DOHH2 (cell line): ENCODE measurements around the gene ILDR2.

Experiments used
- H3F3A ChIP-seq: fragments of 200-600 bp; sonication (generic), shearing (Covaris generic); 2 replicates; pipeline ENCODE4 v1.6.0; 2016; ENCODE audit warnings: antibody characterized with exemption, mild to moderate bottlenecking; ENCODE audit not compliant: control insufficient read depth, insufficient read depth
- H3K27ac ChIP-seq: fragments of 200-600 bp; sonication (generic); 2 replicates; pipeline ENCODE4 v1.5.1; 2014; ENCODE audit warnings: low read depth, mild to moderate bottlenecking, low read length, moderate library complexity
- H3K27me3 ChIP-seq: fragments of 200-600 bp; sonication (generic); 2 replicates; pipeline ENCODE4 v1.6.1; 2014; ENCODE audit warnings: mild to moderate bottlenecking, low read length, mixed read lengths; ENCODE audit not compliant: control insufficient read depth
- H3K36me3 ChIP-seq: fragments of 200-600 bp; sonication (generic); 2 replicates; pipeline ENCODE4 v1.6.1; 2014; ENCODE audit warnings: mild to moderate bottlenecking, low read length, moderate library complexity, mixed read lengths; ENCODE audit not compliant: control insufficient read depth
- H3K4me1 ChIP-seq: fragments of 200-600 bp; sonication (generic); 2 replicates; pipeline ENCODE4 v1.6.1; 2014; ENCODE audit warnings: mild to moderate bottlenecking, low read length, mixed read lengths; ENCODE audit not compliant: control insufficient read depth
- H3K4me2 ChIP-seq: fragments of 200-600 bp; sonication (generic); 2 replicates; pipeline ENCODE4 v1.6.0; 2014; ENCODE audit warnings: mild to moderate bottlenecking, low read length, moderate library complexity
- H3K4me3 ChIP-seq: fragments of 200-600 bp; sonication (generic); 2 replicates; pipeline ENCODE4 v1.5.1; 2014; ENCODE audit warnings: mild to moderate bottlenecking, low read length, mixed read lengths
- H3K79me2 ChIP-seq: fragments of 200-600 bp; sonication (generic); 2 replicates; pipeline ENCODE4 v1.6.1; 2014; ENCODE audit warnings: mild to moderate bottlenecking, low read length, mixed read lengths; ENCODE audit not compliant: control insufficient read depth
- H3K9me2 ChIP-seq: fragments of 200-600 bp; sonication (generic); replicated peaks from 2 replicates; pipeline ENCODE4 v1.6.1; 2014; ENCODE audit warnings: mild to moderate bottlenecking, low read length, mixed read lengths; ENCODE audit not compliant: control insufficient read depth
- H3K9me3 ChIP-seq: fragments of 200-600 bp; sonication (generic); 2 replicates; pipeline ENCODE4 v1.6.1; 2014; ENCODE audit warnings: antibody characterized with exemption, low read length, mixed read lengths; ENCODE audit not compliant: control insufficient read depth, insufficient read depth
- H4K20me1 ChIP-seq: fragments of 200-600 bp; sonication (generic); 2 replicates; pipeline ENCODE4 v1.6.0; 2014; ENCODE audit warnings: low read depth, mild to moderate bottlenecking, antibody characterized with exemption, low read length, moderate library complexity; ENCODE audit not compliant: control insufficient read depth, insufficient read depth
- CTCF ChIP-seq: fragments of 200-600 bp; sonication (generic); IDR thresholded peaks from one replicate; pipeline ENCODE4 v1.5.1; 2014; ENCODE audit warnings: antibody characterized with exemption, mild to moderate bottlenecking, low read depth, low read length; ENCODE audit not compliant: poor library complexity, severe bottlenecking
- EZH2phosphoT487 ChIP-seq: fragments of 200-600 bp; sonication (generic); IDR thresholded peaks from 2 replicates; pipeline ENCODE4 v1.6.1; 2017; ENCODE audit warnings: borderline replicate concordance, mild to moderate bottlenecking, antibody characterized with exemption, low read length, moderate library complexity, mixed read lengths

Gene ILDR2

GRCh38 chr1:166907051-166907450, 68.3 kb downstream of the ILDR2 start:
- H3K4me1 ChIP-seq: peaks cover 15% of the 10 kb centered on the region
- no peaks in the 10 kb centered on the region for H3K27me3 ChIP-seq
- H3K27ac ChIP-seq: no peak overlapping the region
- H3K9me2 ChIP-seq: no peaks in the 10 kb centered on the region
- no peak overlapping the region for H3K4me3 ChIP-seq
- no peaks in the 10 kb centered on the region for H3F3A ChIP-seq
- H3K9me3 ChIP-seq: no peaks in the 10 kb centered on the region
- TF ChIP-seq EZH2phosphoT487: no peak
- no peak for TF ChIP-seq CTCF
- H4K20me1 ChIP-seq: no peaks in the 10 kb centered on the region
- H3K36me3 ChIP-seq: no peaks in the 10 kb centered on the region
- no peaks in the 10 kb centered on the region for H3K79me2 ChIP-seq
- no peak overlapping the region for H3K4me2 ChIP-seq

GRCh38 chr1:166906647-166907046, 68.7 kb downstream of the ILDR2 start:
- no peak overlapping the region for H3K4me2 ChIP-seq
- no peaks in the 10 kb centered on the region for H3K9me2 ChIP-seq
- no peaks in the 10 kb centered on the region for H3K36me3 ChIP-seq
- no peaks in the 10 kb centered on the region for H3K79me2 ChIP-seq
- H3K4me3 ChIP-seq: no peak overlapping the region
- H3K27me3 ChIP-seq: no peaks in the 10 kb centered on the region
- TF ChIP-seq CTCF (no peak), EZH2phosphoT487 (no peak)
- no peaks in the 10 kb centered on the region for H4K20me1 ChIP-seq
- H3K9me3 ChIP-seq: no peaks in the 10 kb centered on the region
- peaks cover 15% of the 10 kb centered on the region for H3K4me1 ChIP-seq
- no peak overlapping the region for H3K27ac ChIP-seq
- H3F3A ChIP-seq: no peaks in the 10 kb centered on the region

GRCh38 chr1:166905900-166906299, 69.4 kb downstream of the ILDR2 start:
- H3K79me2 ChIP-seq: no peaks in the 10 kb centered on the region

More at GRCh38 chr1:166905900-166906299, 69.4 kb downstream of the ILDR2 start:
- H3K4me3 ChIP-seq: no peak overlapping the region
- no peaks in the 10 kb centered on the region for H3K9me2 ChIP-seq
- TF ChIP-seq CTCF (no peak), EZH2phosphoT487 (no peak)
- no peaks in the 10 kb centered on the region for H3K36me3 ChIP-seq
- no peaks in the 10 kb centered on the region for H4K20me1 ChIP-seq
- no peaks in the 10 kb centered on the region for H3K27me3 ChIP-seq
- no peaks in the 10 kb centered on the region for H3K9me3 ChIP-seq
- peaks cover 15% of the 10 kb centered on the region for H3K4me1 ChIP-seq
- no peak overlapping the region for H3K4me2 ChIP-seq
- H3F3A ChIP-seq: no peaks in the 10 kb centered on the region
- no peak overlapping the region for H3K27ac ChIP-seq
